ENCODE measurements around the gene ITGB6.
A peak's percentile ranks its signal among the peaks of the same experiment; 100 is the strongest.
"Not testable (repeated sequence)": the region's sequence is repeated elsewhere in the genome, so short reads cannot be mapped to it uniquely, and the experiment has no call there.

ITGB6 gene

GRCh38 chr2:160124571-160124970 is 75.5 kb downstream of the ITGB6 start:
- TF ChIP-seq, protein P1, sequence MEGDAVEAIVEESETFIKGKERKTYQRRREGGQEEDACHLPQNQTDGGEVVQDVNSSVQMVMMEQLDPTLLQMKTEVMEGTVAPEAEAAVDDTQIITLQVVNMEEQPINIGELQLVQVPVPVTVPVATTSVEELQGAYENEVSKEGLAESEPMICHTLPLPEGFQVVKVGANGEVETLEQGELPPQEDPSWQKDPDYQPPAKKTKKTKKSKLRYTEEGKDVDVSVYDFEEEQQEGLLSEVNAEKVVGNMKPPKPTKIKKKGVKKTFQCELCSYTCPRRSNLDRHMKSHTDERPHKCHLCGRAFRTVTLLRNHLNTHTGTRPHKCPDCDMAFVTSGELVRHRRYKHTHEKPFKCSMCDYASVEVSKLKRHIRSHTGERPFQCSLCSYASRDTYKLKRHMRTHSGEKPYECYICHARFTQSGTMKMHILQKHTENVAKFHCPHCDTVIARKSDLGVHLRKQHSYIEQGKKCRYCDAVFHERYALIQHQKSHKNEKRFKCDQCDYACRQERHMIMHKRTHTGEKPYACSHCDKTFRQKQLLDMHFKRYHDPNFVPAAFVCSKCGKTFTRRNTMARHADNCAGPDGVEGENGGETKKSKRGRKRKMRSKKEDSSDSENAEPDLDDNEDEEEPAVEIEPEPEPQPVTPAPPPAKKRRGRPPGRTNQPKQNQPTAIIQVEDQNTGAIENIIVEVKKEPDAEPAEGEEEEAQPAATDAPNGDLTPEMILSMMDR (IDR thresholded peaks at IDR 0.05; ENCODE audit: low read depth, low read length) = no peak
- no peak for DNase-seq (ENCODE audit: extremely low read depth, low read depth)

- DNase-seq (ENCODE audit: extremely low read depth, low read depth) = not testable (repeated sequence)
Observed at GRCh38 chr2:160114721-160115120, 85.4 kb downstream of the ITGB6 start.

- TF ChIP-seq, protein P1 (IDR thresholded peaks at IDR 0.05; ENCODE audit: low read depth, low read length) = no peak
- DNase-seq (ENCODE audit: extremely low read depth, low read depth) = no peak
Observed at GRCh38 chr2:160114020-160114419, 86.1 kb downstream of the ITGB6 start.

GRCh38 chr2:160111951-160112798 is 87.9 kb downstream of the ITGB6 start:
- TF ChIP-seq, protein P1 (IDR thresholded peaks at IDR 0.05; ENCODE audit: low read depth, low read length) = no peak
- no peak for DNase-seq (ENCODE audit: extremely low read depth, low read depth)

DNA sequence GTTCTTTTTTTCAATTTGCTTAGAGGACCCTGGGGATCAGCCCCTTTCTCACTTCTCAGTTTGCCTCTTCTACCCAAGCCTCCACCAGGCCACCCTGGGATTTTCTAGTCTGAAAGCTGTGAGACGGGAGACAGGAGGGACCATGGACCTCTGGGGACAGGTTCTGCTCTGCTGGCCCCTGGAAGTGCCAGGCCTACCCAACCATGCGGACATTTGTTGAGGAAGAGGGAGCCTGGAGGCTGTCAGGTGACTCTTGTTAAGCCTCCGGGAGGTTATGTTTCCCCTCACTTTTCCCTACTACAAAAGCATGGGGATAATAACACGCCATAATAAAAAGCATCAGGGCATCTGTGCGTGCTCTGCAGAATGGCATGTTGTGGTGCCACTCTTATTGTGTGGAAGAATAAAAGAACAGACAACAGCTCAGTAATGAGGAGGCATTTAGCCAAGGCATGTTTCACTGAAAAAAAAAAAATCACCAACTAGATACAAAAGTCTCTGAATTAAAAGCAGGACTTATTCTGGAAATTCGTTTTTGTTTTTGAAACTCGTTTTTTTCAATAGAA is 89.3 kb downstream of the ITGB6 start:
- TF ChIP-seq, protein P1 (IDR thresholded peaks at IDR 0.05; ENCODE audit: low read depth, low read length) = no peak
- no peak for DNase-seq (ENCODE audit: extremely low read depth, low read depth)

GRCh38 chr2:160109939-160110673 is 90.0 kb downstream of the ITGB6 start:
- peak; percentile 66 for DNase-seq (ENCODE audit: extremely low read depth, low read depth)

DNA sequence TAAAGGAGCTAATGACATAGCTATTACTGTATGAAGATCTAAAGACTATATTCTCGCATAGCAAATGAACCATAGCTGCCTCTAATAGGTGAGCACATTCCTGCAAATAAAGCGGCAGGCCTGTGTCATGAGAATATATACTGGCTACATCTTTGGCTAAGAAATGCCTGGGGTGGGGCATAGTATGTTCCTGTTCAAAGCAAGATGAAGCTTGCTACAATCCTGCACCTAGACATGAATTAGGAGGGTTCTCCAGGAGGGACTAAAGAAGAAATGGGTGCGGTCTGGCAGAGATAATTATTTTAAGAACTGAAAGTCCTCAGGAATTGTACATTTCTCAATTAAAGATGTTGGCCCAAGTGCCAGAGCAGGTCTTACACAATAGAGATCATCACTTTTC is 90.8 kb downstream of the ITGB6 start:
- TF ChIP-seq, protein P1 (IDR thresholded peaks at IDR 0.05; ENCODE audit: low read depth, low read length) = no peak
- DNase-seq (ENCODE audit: extremely low read depth, low read depth) = no peak

More at GRCh38 chr2:160109939-160110673, 90.0 kb downstream of the ITGB6 start:
- TF ChIP-seq, protein P1 (IDR thresholded peaks at IDR 0.05; ENCODE audit: low read depth, low read length) = peak; percentile 75

Measured in AG09319 (cell line).